Kidney (tissue), 14 donors: ENCODE results near the gene SELP. TPM values are rescaled to one million over a fixed set of nuclear protein-coding genes. Genes with fewer than 3 reads are reported as not detected.

Experiments
- DNase-seq, 5 donors: peaks; one replicate each; pipeline ENCODE4 v3.0.0-alpha.2; 2013 to 2020
- FAIRE-seq: peaks from 2 replicates; lab custom pipeline; 2012; peaks lifted over from hg19 to GRCh38; lab: Jason Lieb, UNC
- H3K27ac ChIP-seq, 2 donors: one replicate each; pipeline ENCODE4 v1.7.0; 2013; ENCODE audit warnings: low read depth in 2 of 2, low read length in 2 of 2, inconsistent platforms in 1 of 2
- H3K27me3 ChIP-seq: one replicate; pipeline ENCODE4 v1.7.1; 2013; ENCODE audit warnings: low read length, inconsistent platforms; ENCODE audit not compliant: control insufficient read depth, insufficient read depth
- H3K36me3 ChIP-seq, 3 donors: one replicate each; pipeline versions ENCODE4 v1.7.0 to v1.7.1; 2013; ENCODE audit warnings: low read length in 3 of 3, control low read depth in 1 of 3, inconsistent platforms in 1 of 3; ENCODE audit not compliant: insufficient read depth in 3 of 3, control insufficient read depth in 2 of 3
- H3K4me1 ChIP-seq, 3 donors: one replicate each; pipeline versions ENCODE4 v1.7.0 to v1.7.1; 2013; ENCODE audit warnings: low read length in 3 of 3, inconsistent platforms in 1 of 3, low read depth in 1 of 3; ENCODE audit not compliant: control insufficient read depth in 2 of 3, insufficient read depth in 2 of 3
- H3K4me3 ChIP-seq, 3 donors: one replicate each; pipeline versions ENCODE4 v1.7.0 to v1.8.1; 2013; ENCODE audit warnings: low read length in 3 of 3, control low read depth in 1 of 3, inconsistent platforms in 1 of 3
- H3K9ac ChIP-seq, 3 donors: one replicate each; pipeline versions ENCODE4 v1.7.0 to v1.7.1; 2013; ENCODE audit warnings: low read length in 3 of 3, control low read depth in 1 of 3, inconsistent platforms in 1 of 3
- H3K9me3 ChIP-seq, 3 donors: one replicate each; pipeline versions ENCODE4 v1.7.0 to v1.7.1; 2013; ENCODE audit warnings: low read length in 3 of 3, control low read depth in 1 of 3, inconsistent platforms in 1 of 3; ENCODE audit not compliant: control insufficient read depth in 2 of 3, insufficient read depth in 1 of 3
- CTCF ChIP-seq: IDR thresholded peaks from 3 replicates; pipeline ENCODE4 v1.5.1; 2012; ENCODE audit warnings: mild to moderate bottlenecking, moderate library complexity, borderline replicate concordance; ENCODE audit not compliant: insufficient read depth; ENCODE audit errors: extremely low read depth
- intact Hi-C: fragments of 100-400 bp; cut with DNase I; formaldehyde crosslinking; loops from one replicate; pipeline ENCODE4 v1.11.1; 2022
- polyA plus RNA-seq: library from polyadenylated mRNA; stranded (reverse); fragments of 350-450 nt; fragmentation: Illumina TruSeq; extraction: RNeasy Lipid Tissue Mini Kit (QIAGEN cat#74804); gene quantifications from one replicate; pipeline ENCODE4 v1.2.3, GENCODE V29; 2014; ENCODE audit warnings: low read depth, low replicate concordance; ENCODE audit not compliant: insufficient read depth
- total RNA-seq: library from RNA; stranded (reverse); fragmentation: NEBNext Ultra II Directional; extraction: Animal tissue kit (Norgen Biotek cat#: 25700); gene quantifications from one replicate; pipeline ENCODE4 v1.2.1, GENCODE V29; 2021
- donor health status: control.
- donor health status: control.
- donor health status: control.
- donor health status: control.
- donor health status: control.
- donor health status: DM: yes; HTN: yes; CAD: no.
- donor health status: Normal renal cell carcinoma (clear cell type).

Gene SELP
- total and polyA plus RNA-seq, 2 donors from 2014 or later, result 12.5 to 19.4 TPM

- intact Hi-C loops, result no loop called here
- DNase-seq (no peak), FAIRE-seq (no peak)
- Histone ChIP-seq H3K4me3 (no peak overlapping the region), H3K9ac (no peak overlapping the region), H3K27me3 (no peaks in the 10 kb centered on the region), H3K36me3 (no peaks in the 10 kb centered on the region), H3K9me3 (no peaks in the 10 kb centered on the region), H3K27ac (no peak overlapping the region), H3K4me1 (no peaks in the 10 kb centered on the region)
- TF ChIP-seq CTCF, result no peak
Measured at GRCh38 chr1:169648187-169648586, 18.3 kb upstream of the SELP start.

- H3K9ac ChIP-seq, result no peak overlapping the region
- TF ChIP-seq CTCF, result no peak
- no peaks in the 10 kb centered on the region for H3K4me1 ChIP-seq
- intact Hi-C loops, result no loop called here
- no peaks in the 10 kb centered on the region for H3K27me3 ChIP-seq
- DNase-seq (no peak), FAIRE-seq (no peak)
- H3K9me3 ChIP-seq, result no peaks in the 10 kb centered on the region
- H3K36me3 ChIP-seq, result no peaks in the 10 kb centered on the region
- H3K27ac ChIP-seq, result no peak overlapping the region
- no peak overlapping the region for H3K4me3 ChIP-seq
Measured at GRCh38 chr1:169647512-169647911, 17.6 kb upstream of the SELP start.

DNA sequence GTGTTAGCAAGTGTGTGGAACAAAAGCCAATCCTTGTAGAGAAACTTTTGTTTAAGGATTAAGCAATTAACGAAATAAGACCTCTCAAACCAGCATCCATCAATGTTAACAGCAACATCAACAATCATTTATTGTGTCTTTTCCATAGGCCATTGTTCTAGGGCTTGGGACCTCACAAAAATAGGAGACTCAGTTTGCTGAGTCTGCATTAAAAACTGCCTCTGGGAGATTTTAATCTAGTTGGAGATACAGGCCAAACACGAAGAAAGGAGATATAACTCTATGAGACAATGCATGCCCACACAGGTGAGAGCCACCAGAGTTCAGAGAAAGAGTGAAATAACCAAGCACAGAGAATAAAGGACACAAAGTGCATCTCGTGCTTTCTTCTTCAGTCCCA is 14.4 kb upstream of the SELP start:
- Histone ChIP-seq H3K9me3 (no peaks in the 10 kb centered on the region), H3K9ac (no peak overlapping the region), H3K4me3 (no peak overlapping the region), H3K4me1 (no peaks in the 10 kb centered on the region), H3K27me3 (no peaks in the 10 kb centered on the region), H3K27ac (no peak overlapping the region), H3K36me3 (no peaks in the 10 kb centered on the region)
- intact Hi-C loops, result no loop called here
- DNase-seq, result no peak
- no peak for TF ChIP-seq CTCF
- no peak for FAIRE-seq

DNA sequence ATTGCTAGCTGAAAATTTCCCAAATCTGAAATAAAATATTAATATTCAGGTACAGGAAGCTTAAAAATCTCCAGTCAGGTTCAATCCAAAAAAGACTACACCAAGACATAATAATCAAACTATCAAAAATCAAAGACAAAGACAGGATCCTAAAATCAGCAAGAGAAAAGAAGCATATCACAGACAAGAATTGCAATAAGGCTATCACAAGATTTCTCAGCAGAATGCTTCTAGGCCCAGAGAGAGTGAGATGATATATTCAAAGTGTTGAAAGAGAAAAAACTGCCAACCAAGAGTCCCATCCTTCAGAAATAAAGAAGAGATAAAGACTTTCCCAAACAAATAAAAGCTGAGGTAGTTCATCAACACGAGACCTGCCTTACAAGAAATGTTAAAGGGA is 5.0 kb upstream of the SELP start:
- Histone ChIP-seq H3K36me3 (no peaks in the 10 kb centered on the region), H3K4me3 (no peak overlapping the region), H3K9ac (no peak overlapping the region), H3K9me3 (peaks cover 0 to 25% (median 0%) of the 10 kb centered on the region in 3 donors), H3K27me3 (no peaks in the 10 kb centered on the region), H3K4me1 (no peaks in the 10 kb centered on the region), H3K27ac (no peak overlapping the region)
- FAIRE-seq, result no peak
- intact Hi-C loops, result no loop called here
- no peak for TF ChIP-seq CTCF
- DNase-seq, result no peak
